Measurements from ENCODE around the gene LPIN1. TPM values are rescaled to one million over a fixed set of nuclear protein-coding genes. Genes with fewer than 3 reads are reported as not detected.

Gene LPIN1
- total RNA-seq, 1 experiment from 2014 or later = 4.4 TPM

DNA sequence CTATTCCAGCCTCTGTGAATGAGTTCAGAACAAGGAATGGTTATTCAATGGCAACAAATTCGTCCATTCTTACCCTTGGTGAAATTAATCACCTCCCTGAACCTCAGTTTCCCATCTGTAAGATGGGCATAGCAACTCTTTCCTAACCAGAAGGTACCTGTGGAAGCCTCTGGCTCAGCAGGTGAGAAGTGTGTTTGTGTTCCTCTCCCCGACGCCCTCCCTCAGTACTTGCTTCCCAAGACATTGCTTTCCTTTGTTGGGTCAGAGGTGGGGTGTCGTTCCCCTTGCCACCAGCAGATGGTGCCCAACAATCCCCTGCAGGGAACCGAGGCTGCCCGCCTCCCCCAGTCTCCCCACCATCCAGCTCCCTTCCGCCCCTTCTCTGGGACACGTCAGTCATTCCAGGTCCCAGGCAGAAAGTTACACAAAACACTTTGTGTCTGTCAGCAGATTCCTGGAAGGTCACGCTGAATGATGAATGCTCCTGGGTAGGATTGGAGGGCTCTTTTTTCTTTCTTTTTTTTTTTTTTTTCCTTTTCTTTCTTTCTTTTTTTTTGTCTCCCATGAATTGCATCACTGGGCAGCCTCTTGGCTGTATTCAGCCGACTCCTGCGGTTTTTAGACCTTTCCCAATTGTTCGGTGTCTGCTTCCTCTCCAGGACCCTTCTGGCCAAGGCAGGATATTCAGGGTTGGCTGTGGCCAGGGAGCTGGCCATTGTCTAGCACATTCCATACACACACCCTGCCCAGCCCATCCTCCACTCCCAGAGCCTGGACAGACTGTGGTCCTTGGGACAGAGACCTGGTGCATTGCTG, 117.3 kb downstream of the LPIN1 start:
- Histone ChIP-seq H3K9me3 (ENCODE audit: control insufficient read depth, low read depth, low read length) (peaks cover 13% of the 10 kb centered on the region), H3K23ac (ENCODE audit: insufficient read length, low read depth, low read length) (no peak overlapping the region), H3T11ph (ENCODE audit: low read length) (no peak overlapping the region), H3K18ac (ENCODE audit: insufficient read length, low read depth, low read length) (no peak overlapping the region), H2BK20ac (ENCODE audit: low read depth, low read length, poor library complexity, severe bottlenecking) (no peak overlapping the region), H3K79me1 (ENCODE audit: insufficient read depth, low read depth, low read length, poor library complexity, severe bottlenecking) (no peaks in the 10 kb centered on the region), H2BK120ac (ENCODE audit: low read depth, low read length, poor library complexity, severe bottlenecking) (no peak overlapping the region), H2AFZ (ENCODE audit: low read length) (no peak overlapping the region), H2BK15ac (ENCODE audit: low read depth, low read length) (no peak overlapping the region), H4K20me1 (ENCODE audit: control insufficient read depth, insufficient read depth, insufficient read length) (no peaks in the 10 kb centered on the region), H3K14ac (ENCODE audit: insufficient read depth, low read length) (no peak overlapping the region), H3K4ac (ENCODE audit: low read depth, low read length) (no peak overlapping the region), H3K79me2 (ENCODE audit: insufficient read depth, low read length) (no peaks in the 10 kb centered on the region), H2AK5ac (ENCODE audit: insufficient read length, low read length) (no peak overlapping the region), H4K8ac (replicated peaks; ENCODE audit: insufficient read length, low read depth, low read length) (no peak overlapping the region), H3K23me2 (ENCODE audit: insufficient read length, low read depth, low read length, poor library complexity, severe bottlenecking) (no peaks in the 10 kb centered on the region), H3K4me2 (ENCODE audit: insufficient read depth, insufficient read length, low read length) (no peak overlapping the region), H3K56ac (ENCODE audit: insufficient read length, low read depth, low read length) (no peak overlapping the region), H2BK5ac (ENCODE audit: insufficient read length, low read length) (no peak overlapping the region), H4K5ac (ENCODE audit: insufficient read length, low read depth, low read length) (no peak overlapping the region), H3K9ac (ENCODE audit: extremely low read depth, insufficient read length, low read length) (no peak overlapping the region), H3K27ac (ENCODE audit: insufficient read length, low read depth, low read length) (no peak overlapping the region), H3K4me1 (ENCODE audit: insufficient read depth, low read length) (no peaks in the 10 kb centered on the region; the same call in 1 of the 2 replicates), H3K27me3 (ENCODE audit: insufficient read depth, low read length) (no peaks in the 10 kb centered on the region), H2BK12ac (ENCODE audit: insufficient read length, low read depth, low read length) (peak overlapping the region; percentile 19), H4K91ac (ENCODE audit: insufficient read length, low read depth, low read length) (no peak overlapping the region)
- Mint-ChIP-seq H3K27ac (peak overlapping the region in 2 of 3 experiments; percentile 42 to 91; a peak in 3 of 7 replicates), H3K27me3 (ENCODE audit: low read depth) (peaks cover 4% of the 10 kb centered on the region; the same call in 1 of the 2 replicates), H3K4me1 (peaks cover 14 to 21% of the 10 kb centered on the region in 2 experiments), H3K4me3 (peak overlapping the region in 1 of 2 experiments; percentile 2; a peak in 1 of 5 replicates), H3K36me3 (ENCODE audit: insufficient read depth in 1 of 3, low read depth in 3 of 3) (peaks cover 13 to 16% (median 13%) of the 10 kb centered on the region in 3 experiments), H3K9me3 (peaks cover 20 to 21% of the 10 kb centered on the region in 2 experiments)
- TF ChIP-seq, protein P1, sequence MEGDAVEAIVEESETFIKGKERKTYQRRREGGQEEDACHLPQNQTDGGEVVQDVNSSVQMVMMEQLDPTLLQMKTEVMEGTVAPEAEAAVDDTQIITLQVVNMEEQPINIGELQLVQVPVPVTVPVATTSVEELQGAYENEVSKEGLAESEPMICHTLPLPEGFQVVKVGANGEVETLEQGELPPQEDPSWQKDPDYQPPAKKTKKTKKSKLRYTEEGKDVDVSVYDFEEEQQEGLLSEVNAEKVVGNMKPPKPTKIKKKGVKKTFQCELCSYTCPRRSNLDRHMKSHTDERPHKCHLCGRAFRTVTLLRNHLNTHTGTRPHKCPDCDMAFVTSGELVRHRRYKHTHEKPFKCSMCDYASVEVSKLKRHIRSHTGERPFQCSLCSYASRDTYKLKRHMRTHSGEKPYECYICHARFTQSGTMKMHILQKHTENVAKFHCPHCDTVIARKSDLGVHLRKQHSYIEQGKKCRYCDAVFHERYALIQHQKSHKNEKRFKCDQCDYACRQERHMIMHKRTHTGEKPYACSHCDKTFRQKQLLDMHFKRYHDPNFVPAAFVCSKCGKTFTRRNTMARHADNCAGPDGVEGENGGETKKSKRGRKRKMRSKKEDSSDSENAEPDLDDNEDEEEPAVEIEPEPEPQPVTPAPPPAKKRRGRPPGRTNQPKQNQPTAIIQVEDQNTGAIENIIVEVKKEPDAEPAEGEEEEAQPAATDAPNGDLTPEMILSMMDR (conservative IDR thresholded peaks at IDR 0.05) = peak; percentile 94
- WGBS (ENCODE audit: extremely low coverage, insufficient read length, low lambda C conversion rate) = no CpG with 5 or more reads among the region's 12 CpGs
- DNase-seq = peak; percentile 92

All from H9 (cell line).